ENCODE data around the gene PNKP. TPM values are rescaled to one million over a fixed set of nuclear protein-coding genes. Genes with fewer than 3 reads are reported as not detected.

The PNKP gene
- total RNA-seq = 55.1 and 66.5 TPM in 2 replicates

DNA sequence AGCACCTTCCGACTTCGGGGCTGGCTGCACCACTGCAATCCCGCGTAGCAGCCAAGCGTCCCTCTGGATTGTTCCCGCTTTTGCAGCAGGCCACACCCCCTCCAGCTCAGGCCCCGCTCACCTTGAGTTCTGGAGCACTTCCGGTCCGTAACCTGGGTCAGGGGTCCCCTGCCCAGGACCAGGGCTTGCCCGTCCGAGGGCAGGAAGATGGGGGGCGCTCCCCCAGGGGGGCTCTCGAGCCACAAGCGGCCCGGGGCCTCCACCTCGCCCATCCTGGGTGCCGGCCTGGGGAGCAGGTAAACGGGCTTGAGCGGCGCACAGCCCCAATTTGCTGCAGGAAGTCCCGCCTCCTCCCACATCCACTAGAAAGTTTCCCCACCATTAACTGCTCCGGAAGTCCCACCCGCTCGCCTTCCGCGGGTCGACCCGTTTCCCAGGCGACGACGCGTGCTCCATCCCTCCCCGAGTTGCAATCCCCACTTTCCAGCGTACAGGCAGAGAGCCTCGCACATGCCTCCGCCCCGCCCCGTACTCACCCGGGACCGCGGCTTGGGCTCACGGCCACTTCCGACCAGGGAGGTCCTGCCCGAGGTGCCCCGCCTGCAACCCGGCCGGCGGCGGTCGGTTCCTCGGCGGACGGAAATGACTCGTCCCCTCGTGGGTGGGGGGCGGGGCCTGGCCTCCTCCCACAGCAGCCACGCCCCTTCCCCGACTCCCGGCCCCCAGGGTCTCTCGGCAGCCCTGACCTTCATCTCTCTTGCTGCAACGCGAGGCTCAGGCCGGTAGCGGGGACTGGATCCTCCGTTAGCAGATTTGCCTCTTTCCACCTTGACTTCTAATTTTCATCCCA, at the start of gene PNKP:
Gene PNKP (minus strand): TSS at position 644 of the 850 bp plus-strand sequence. CDS start 372 bp downstream, at position 272.

GRCh38 chr19:49896863-49897621, 29.7 kb upstream of the PNKP start, which contains the start of gene IL4I1:
TSS of gene IL4I1 (minus strand) at chr19:49896887. CDS start at chr19:49896160, 727 bp downstream.

DNA sequence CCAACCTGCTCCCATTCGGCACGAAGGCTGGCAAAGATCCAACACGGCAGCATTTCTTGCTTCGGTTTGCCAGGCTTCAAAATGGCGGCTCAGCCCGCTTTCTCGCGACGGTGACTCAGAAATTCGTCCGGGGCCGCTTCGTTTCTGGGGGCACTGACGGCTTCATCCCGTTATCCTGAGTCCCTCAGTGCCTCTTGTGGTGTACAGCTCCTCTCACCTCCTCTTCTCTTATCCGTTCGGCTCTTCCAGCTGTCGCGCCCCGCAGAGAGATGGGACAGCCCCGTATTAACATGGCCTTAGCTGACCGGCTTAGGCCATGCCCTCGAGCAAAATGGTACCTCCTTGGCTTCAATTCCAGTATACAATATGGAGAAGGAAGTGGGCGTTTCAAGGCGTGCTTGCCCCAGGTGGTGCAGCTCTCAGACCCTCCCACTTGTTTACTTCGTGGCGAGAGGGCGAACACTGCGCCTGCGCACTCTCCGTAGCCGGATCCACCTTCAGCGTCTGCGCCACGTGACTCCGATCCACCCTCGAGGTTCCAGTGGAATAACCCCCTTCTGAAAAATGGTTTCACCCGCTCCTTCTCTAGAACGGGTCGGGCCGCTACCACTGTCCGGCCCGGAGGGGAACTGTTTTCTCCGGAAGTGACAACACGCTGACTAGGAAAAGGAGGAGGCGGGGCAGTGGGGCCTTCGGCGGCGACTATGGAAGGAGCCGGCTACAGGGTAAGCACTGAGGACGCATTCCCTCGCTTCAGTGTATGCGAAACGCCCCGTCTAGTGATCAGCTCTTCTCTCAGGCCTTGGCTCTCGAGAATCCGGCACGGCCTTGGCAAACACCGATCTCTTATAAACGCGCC, 9.9 kb upstream of the PNKP start, which contains the start of the genes AKT1S1 and TBC1D17:
Gene AKT1S1 (minus strand): TSS at position 336 of the 859 bp plus-strand sequence. CDS start 4,060 bp downstream, outside the sequence.
Gene TBC1D17 (plus strand): TSS at position 683 of the 859 bp plus-strand sequence. CDS start 22 bp downstream, at position 705.

DNA sequence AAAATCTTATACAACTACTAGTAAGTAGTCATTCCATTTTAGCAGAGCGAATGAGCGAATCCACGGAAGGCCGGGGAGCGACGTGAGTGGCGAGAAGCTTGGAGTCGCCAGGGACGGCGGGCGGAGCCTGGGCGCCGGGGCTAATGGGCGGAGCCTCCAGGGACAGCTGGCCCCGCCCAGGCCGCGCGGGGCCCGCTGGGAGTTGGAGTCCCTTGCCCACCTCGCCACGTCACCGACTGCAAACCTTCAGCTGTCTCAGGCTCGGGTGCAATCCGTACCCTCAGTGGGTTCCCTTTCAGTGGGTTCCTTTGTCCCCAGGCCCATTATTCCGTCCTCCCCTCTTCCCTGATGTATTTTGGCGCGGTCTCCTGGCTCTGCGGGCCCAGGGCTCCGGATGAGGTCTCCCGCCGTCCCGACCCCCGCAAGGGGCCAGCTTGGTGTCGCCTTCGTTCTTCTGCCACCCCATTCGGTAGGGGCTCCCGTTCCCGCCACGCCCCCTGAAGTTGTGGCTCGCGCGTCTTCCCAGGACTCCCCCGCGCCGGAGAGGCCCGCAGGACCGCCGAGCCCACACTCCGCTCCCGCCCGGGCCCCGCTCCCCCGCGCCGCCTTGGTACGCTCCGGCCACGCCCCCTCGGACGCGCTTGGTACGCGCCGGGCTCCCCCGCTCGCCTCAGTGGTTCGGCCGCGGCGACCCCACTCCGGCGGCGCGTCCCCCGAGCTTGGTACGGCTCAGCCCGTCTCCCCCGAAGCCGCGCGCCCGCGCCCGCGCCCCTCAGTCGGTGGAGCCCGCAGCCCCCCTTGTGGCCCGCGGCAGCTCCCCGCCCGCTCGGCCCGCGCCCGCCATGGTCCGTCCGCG, 16.7 kb downstream of the PNKP start, which contains the start of gene PTOV1:
Gene PTOV1 (plus strand): TSS at position 673 of the 856 bp plus-strand sequence.

DNA sequence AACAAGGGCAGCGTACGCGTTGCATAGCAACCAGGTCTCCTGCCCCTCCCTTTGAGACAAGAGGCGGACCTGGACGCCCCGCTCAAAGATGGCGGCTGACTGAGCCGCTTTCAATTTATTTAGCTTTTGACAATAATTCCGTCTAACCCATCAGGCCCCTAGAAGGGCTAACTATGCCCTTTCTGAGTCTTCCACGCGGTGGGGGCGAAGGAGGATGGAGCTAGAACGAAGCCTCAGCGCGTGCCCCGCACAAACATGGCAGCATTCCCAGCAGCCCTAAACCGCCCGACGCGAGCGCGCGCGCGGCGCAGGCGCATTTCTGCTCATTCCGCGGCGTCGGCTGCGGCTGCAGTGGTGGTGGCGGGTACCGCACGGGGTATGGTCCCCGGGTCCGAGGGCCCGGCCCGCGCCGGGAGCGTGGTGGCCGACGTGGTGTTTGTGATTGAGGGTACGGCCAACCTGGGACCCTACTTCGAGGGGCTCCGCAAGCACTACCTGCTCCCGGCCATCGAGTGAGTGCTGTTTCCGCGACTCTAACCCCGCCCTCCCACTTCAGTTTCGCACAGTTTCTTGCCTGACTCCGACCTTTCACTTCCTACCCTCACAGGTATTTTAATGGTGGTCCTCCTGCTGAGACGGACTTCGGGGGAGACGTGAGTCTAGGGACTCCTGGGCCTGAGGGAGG, 49.3 kb downstream of the PNKP start, which contains the start of gene MED25:
Gene MED25 (plus strand): TSS at position 326 of the 685 bp plus-strand sequence. CDS start 53 bp downstream, at position 379.

DNA sequence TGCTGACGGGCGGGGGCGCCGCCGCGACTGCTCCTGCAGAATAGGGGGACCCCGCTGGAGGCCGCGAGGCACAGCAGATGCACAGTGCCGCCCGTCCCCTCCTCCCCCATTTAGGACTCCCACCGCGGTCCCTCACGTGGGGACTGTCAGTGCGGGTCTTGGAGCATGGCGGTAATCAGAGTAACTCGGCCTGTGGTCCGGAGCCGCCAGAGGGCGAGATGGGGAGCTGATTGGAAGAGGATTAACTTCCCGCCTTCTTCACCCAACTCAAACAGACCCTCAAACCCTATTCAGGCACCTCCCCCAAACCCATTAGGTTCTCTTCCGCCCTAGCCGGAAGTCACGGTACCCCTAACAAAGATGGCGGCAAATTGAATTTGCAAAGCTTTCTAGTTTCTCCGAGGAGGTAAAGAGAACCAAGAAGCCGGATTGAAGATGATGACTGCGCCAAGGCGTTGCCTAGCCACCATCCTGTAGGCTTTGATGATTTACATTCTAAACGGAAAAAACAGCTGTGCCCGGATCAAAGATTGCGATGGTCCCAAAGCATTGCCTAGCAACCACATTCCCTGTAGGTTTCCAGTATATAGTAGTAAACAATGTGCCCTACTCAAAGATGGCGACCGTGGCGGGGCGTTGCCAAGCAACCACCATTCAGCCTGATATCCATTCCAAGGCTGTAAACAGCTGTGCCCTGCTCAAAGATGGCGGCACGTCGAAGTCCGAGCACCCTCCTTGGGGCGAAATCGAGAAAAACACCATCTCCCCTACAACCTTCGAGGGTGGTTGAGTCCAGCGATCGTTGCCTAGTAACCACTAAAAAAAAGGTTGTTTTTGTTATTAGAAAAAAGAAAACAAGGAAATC, 54.1 kb downstream of the PNKP start, which contains the start of gene FUZ:
Gene FUZ (minus strand): TSS at position 296 of the 865 bp plus-strand sequence. CDS start 186 bp downstream, at position 110.

Other genes with a start within 250 kb of the PNKP start
- gene RRAS, start 227.4 kb downstream of the PNKP start, total RNA-seq = 55.4 and 88.5 TPM in 2 replicates
- 28.1 and 35.2 TPM in 2 replicates for gene SCAF1, start 225.4 kb downstream of the PNKP start, total RNA-seq
- gene IRF3, start 201.7 kb downstream of the PNKP start, total RNA-seq = 71.1 and 83.8 TPM in 2 replicates
- gene BCL2L12, start 201.6 kb downstream of the PNKP start, total RNA-seq = 18.4 and 37.6 TPM in 2 replicates
- 301 and 446 TPM in 2 replicates for gene PRMT1, start 190.3 kb downstream of the PNKP start, total RNA-seq
- 1.3 and 4.1 TPM in 2 replicates for gene ADM5, start 178.0 kb downstream of the PNKP start, total RNA-seq
- gene CPT1C, start 176.5 kb downstream of the PNKP start, total RNA-seq = 0.23 and 2.0 TPM in 2 replicates
- gene TSKS, start 104.3 kb downstream of the PNKP start, total RNA-seq = not detected in 2 replicates
- gene AP2A1, start 100.6 kb downstream of the PNKP start, total RNA-seq = 101 TPM in 2 replicates
- 11.5 and 13.8 TPM in 2 replicates for gene FUZ, start 54.3 kb downstream of the PNKP start, total RNA-seq
- 18.7 and 20.5 TPM in 2 replicates for gene MED25, start 49.3 kb downstream of the PNKP start, total RNA-seq
- 44.3 and 45.9 TPM in 2 replicates for gene PTOV1, start 16.4 kb downstream of the PNKP start, total RNA-seq
- gene AKT1S1, start 9.8 kb upstream of the PNKP start, total RNA-seq = 20.1 and 25.7 TPM in 2 replicates
- gene TBC1D17, start 10.1 kb upstream of the PNKP start, total RNA-seq = 11.6 and 15.2 TPM in 2 replicates
- gene IL4I1, start 29.3 kb upstream of the PNKP start, total RNA-seq = not detected in 2 replicates
- 8.7 and 9.9 TPM in 2 replicates for gene ATF5, start 61.6 kb upstream of the PNKP start, total RNA-seq
- 37.4 and 57.8 TPM in 2 replicates for gene NUP62, start 61.9 kb upstream of the PNKP start, total RNA-seq
- not detected in 2 replicates for gene SIGLEC11, start 93.6 kb upstream of the PNKP start, total RNA-seq
- gene VRK3, start 157.8 kb upstream of the PNKP start, total RNA-seq = 22.0 and 29.4 TPM in 2 replicates
- 5.6 and 7.2 TPM in 2 replicates for gene ZNF473, start 158.4 kb upstream of the PNKP start, total RNA-seq

All from hair follicular keratinocyte (primary cell).